ENCODE data around the gene STX18.

The STX18 gene

GRCh38 chr4:4494882-4495281 is 47.0 kb downstream of the STX18 start:
- no peak overlapping the region for H3K4me3 ChIP-seq (ENCODE audit: low read depth, low read length)
- TF ChIP-seq CTCF (IDR thresholded peaks at IDR 0.05; ENCODE audit: low read depth, low read length), result no peak
- no peak for DNase-seq (ENCODE audit: low read depth, low spot score)
- in situ Hi-C loops (cut with HindIII; ENCODE audit: low sequenced_read_pairs), result no loop called here

DNA sequence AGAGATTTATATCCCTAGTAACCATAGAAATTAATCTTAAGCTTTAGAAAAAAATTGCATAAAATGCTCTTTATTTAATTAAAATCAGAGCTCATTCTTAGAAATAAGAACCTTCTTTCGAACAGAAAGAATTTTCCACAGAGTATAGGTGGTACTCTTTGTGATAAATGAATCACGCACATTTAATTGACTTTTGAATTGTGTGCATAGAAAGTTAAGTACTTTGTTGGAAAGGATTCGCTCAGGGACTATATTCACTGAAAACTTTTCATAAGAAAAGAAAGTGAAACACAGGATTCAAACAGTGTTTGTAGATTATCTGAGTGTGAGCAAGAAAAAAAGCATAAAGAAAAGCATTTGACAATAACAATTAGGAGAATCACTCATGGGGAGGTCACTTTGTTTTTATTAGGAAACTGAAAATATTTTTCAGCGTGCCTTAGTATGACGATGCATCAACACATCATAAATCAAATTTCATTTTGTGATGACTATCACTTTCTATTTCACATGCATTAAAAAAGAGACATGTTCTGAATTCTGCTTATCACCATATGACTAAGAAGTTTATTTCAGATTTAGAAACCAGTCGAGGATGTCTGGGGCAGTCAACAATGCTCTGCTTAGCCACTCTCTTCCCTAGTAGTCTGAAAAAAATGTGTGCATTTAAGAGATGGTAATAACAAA is 49.5 kb downstream of the STX18 start:
- no peak for TF ChIP-seq CTCF (IDR thresholded peaks at IDR 0.05; ENCODE audit: low read depth, low read length)
- peak; percentile 58 for DNase-seq (ENCODE audit: low read depth, low spot score)
- H3K4me3 ChIP-seq (ENCODE audit: low read depth, low read length), result no peak overlapping the region
- in situ Hi-C loops (cut with HindIII; ENCODE audit: low sequenced_read_pairs), result no loop called here

DNA sequence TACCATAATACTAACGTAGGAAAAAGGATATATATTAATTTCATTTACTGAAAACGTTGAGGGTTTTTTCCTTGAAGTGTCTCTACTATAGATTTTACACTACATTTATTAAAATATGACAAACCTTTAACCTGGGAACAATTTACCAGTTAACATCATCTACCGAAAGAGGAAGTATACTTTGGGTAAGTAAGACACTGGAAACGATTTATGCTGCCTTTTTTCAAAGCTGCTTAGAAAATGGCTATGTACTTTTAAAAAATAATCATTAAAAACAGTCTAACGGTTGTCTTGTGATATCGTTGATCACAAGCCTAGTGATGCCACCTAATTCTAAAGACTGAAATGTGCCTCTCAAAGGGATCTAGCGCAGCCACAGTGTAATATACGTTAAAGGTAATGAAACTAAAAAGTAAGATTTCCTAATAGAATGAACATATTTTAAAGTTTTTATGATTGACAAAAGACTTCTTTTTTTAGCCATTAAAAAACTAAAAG is 50.4 kb downstream of the STX18 start:
- DNase-seq (ENCODE audit: low read depth, low spot score), result peak; percentile 18
- in situ Hi-C loops (cut with HindIII; ENCODE audit: low sequenced_read_pairs), result no loop called here
- TF ChIP-seq CTCF (IDR thresholded peaks at IDR 0.05; ENCODE audit: low read depth, low read length), result no peak
- H3K4me3 ChIP-seq (ENCODE audit: low read depth, low read length), result no peak overlapping the region

GRCh38 chr4:4490816-4491215 is 51.0 kb downstream of the STX18 start:
- H3K4me3 ChIP-seq (ENCODE audit: low read depth, low read length), result no peak overlapping the region
- TF ChIP-seq CTCF (IDR thresholded peaks at IDR 0.05; ENCODE audit: low read depth, low read length), result no peak
- in situ Hi-C loops (cut with HindIII; ENCODE audit: low sequenced_read_pairs), result no loop called here
- DNase-seq (ENCODE audit: low read depth, low spot score), result no peak

DNA sequence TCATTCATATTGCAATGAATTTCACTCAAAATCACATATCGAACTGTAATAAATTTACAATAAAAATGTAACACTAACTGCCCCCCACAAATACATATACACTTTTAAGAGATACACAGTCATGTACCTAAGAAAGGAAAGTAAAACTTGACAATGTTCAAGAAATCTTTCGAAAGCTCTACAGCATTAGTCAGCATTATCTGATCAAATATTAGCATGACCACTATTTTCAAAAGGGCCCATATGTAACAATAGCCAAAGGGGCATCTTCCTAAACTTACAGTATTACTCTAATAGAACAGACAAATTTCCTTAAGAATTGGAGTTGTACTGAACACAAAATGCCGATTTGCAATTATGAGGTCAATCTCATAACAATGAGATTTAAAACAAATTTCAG is 51.8 kb downstream of the STX18 start:
- in situ Hi-C loops (cut with HindIII; ENCODE audit: low sequenced_read_pairs), result no loop called here
- TF ChIP-seq CTCF (IDR thresholded peaks at IDR 0.05; ENCODE audit: low read depth, low read length), result no peak
- DNase-seq (ENCODE audit: low read depth, low spot score), result peak; percentile 36
- no peak overlapping the region for H3K4me3 ChIP-seq (ENCODE audit: low read depth, low read length)

- no peak overlapping the region for H3K4me3 ChIP-seq (ENCODE audit: low read depth, low read length)
- in situ Hi-C loops (cut with HindIII; ENCODE audit: low sequenced_read_pairs), result no loop called here
- DNase-seq (ENCODE audit: low read depth, low spot score), result peak; percentile 80
- TF ChIP-seq CTCF (IDR thresholded peaks at IDR 0.05; ENCODE audit: low read depth, low read length), result peak; percentile 91
These were observed 53.1 kb downstream of the STX18 start for GRCh38 chr4:4488405-4489404.

Measured in astrocyte of the spinal cord (primary cell).